ENCODE results near the gene NR2F1-AS1. TPM values are rescaled to one million over a fixed set of nuclear protein-coding genes. Genes with fewer than 3 reads are reported as not detected.

NR2F1-AS1 gene
- total and polyA plus RNA-seq, 3 donors from 2014 or later = 15.6 to 24.8 (median 20.6) TPM

GRCh38 chr5:93422652-93423280, 158.3 kb downstream of the NR2F1-AS1 start:
- TF ChIP-seq CTCF (IDR thresholded peaks at IDR 0.05) = no peak
- no peak for TF ChIP-seq POLR2A (IDR thresholded peaks at IDR 0.05)
- Histone ChIP-seq H3K4me1 (no peaks in the 10 kb centered on the region), H3K9me3 (no peaks in the 10 kb centered on the region), H3K27me3 (no peaks in the 10 kb centered on the region), H3K36me3 (ENCODE audit: low read depth, missing control alignments) (no peaks in the 10 kb centered on the region), H3K4me3 (no peak overlapping the region), H3K27ac (no peak overlapping the region)
- WGBS, 2 donors = 71 to 78% methylated on average over 4 to 5 of the region's 5 CpGs
- intact Hi-C loops (cut with DNase I; ENCODE audit: low total_unique reads) = loop anchor here (10.0 kb wide), 1 partner anchor 452 kb away; no protein-coding TSS in a partner anchor
- DNase-seq = no peak

- H3K4me1 ChIP-seq = no peaks in the 10 kb centered on the region
- WGBS, 2 donors = 82% methylated on average over 9 of the region's 9 CpGs
- H3K9me3 ChIP-seq = no peaks in the 10 kb centered on the region
- intact Hi-C loops (cut with DNase I; ENCODE audit: low total_unique reads) = loop anchor here (10.0 kb wide), 1 partner anchor 453 kb away; no protein-coding TSS in a partner anchor
- no peak overlapping the region for H3K4me3 ChIP-seq
- H3K36me3 ChIP-seq (ENCODE audit: low read depth, missing control alignments) = no peaks in the 10 kb centered on the region
- no peaks in the 10 kb centered on the region for H3K27me3 ChIP-seq
- TF ChIP-seq POLR2A (IDR thresholded peaks at IDR 0.05) = no peak
- no peak for TF ChIP-seq CTCF (IDR thresholded peaks at IDR 0.05)
- no peak for DNase-seq
- H3K27ac ChIP-seq = no peak overlapping the region
These were observed 159.0 kb downstream of the NR2F1-AS1 start for GRCh38 chr5:93421987-93422401.

- intact Hi-C loops (cut with DNase I; ENCODE audit: low total_unique reads) = loop anchor here (10.0 kb wide), 1 partner anchor 453 kb away; no protein-coding TSS in a partner anchor
- Histone ChIP-seq H3K27ac (no peak overlapping the region), H3K4me3 (no peak overlapping the region), H3K9me3 (no peaks in the 10 kb centered on the region), H3K27me3 (no peaks in the 10 kb centered on the region), H3K36me3 (ENCODE audit: low read depth, missing control alignments) (no peaks in the 10 kb centered on the region), H3K4me1 (no peaks in the 10 kb centered on the region)
- DNase-seq = no peak
- TF ChIP-seq POLR2A (IDR thresholded peaks at IDR 0.05) (no peak), CTCF (IDR thresholded peaks at IDR 0.05) (no peak)
- 71% methylated on average over 6 of the region's 6 CpGs for WGBS, 2 donors
These were observed 159.6 kb downstream of the NR2F1-AS1 start for GRCh38 chr5:93421468-93421867.

GRCh38 chr5:93417490-93417889, 163.5 kb downstream of the NR2F1-AS1 start:
- no peaks in the 10 kb centered on the region for H3K36me3 ChIP-seq (ENCODE audit: low read depth, missing control alignments)
- no peak overlapping the region for H3K4me3 ChIP-seq
- intact Hi-C loops (cut with DNase I; ENCODE audit: low total_unique reads) = no loop called here
- no peaks in the 10 kb centered on the region for H3K4me1 ChIP-seq
- H3K27ac ChIP-seq = no peak overlapping the region
- no peaks in the 10 kb centered on the region for H3K27me3 ChIP-seq
- DNase-seq = no peak
- no peaks in the 10 kb centered on the region for H3K9me3 ChIP-seq
- no peak for TF ChIP-seq POLR2A (IDR thresholded peaks at IDR 0.05)
- TF ChIP-seq CTCF (IDR thresholded peaks at IDR 0.05) = no peak
- WGBS, 2 donors = 86 to 93% methylated on average over 3 of the region's 3 CpGs

GRCh38 chr5:93415819-93416218, 165.2 kb downstream of the NR2F1-AS1 start:
- Histone ChIP-seq H3K4me3 (no peak overlapping the region), H3K27me3 (no peaks in the 10 kb centered on the region), H3K4me1 (no peaks in the 10 kb centered on the region), H3K9me3 (no peaks in the 10 kb centered on the region), H3K36me3 (ENCODE audit: low read depth, missing control alignments) (no peaks in the 10 kb centered on the region), H3K27ac (no peak overlapping the region)
- no peak for DNase-seq
- intact Hi-C loops (cut with DNase I; ENCODE audit: low total_unique reads) = no loop called here
- TF ChIP-seq POLR2A (IDR thresholded peaks at IDR 0.05) (no peak), CTCF (IDR thresholded peaks at IDR 0.05) (no peak)
- 93 to 96% methylated on average over 1 of the region's 1 CpG for WGBS, 2 donors
